Measurements from ENCODE around the gene TFR2. TPM values are rescaled to one million over a fixed set of nuclear protein-coding genes. Genes with fewer than 3 reads are reported as not detected.

Gene TFR2
- total and polyA plus RNA-seq, 2 donors (not counting 1 experiment from before 2014, with no cell fraction given) = 5.9 to 10.0 TPM

Small RNA genes within 50 kb of the gene (small RNA-seq; reads per million reads assigned to genes)
- not detected for gene SAP25 (ENCODE audit: insufficient read length, low read depth, low replicate concordance)

Other genes with a start within 250 kb of the TFR2 start
- gene ZCWPW1, start 212.8 kb downstream of the TFR2 start, total RNA-seq = 22.7 and 28.0 TPM in 2 replicates
- 11.3 and 16.5 TPM in 2 replicates for gene ZCWPW1, start 212.8 kb downstream of the TFR2 start, polyA plus RNA-seq
- 90.6 and 96.3 TPM in 2 replicates for gene MEPCE, start 211.7 kb downstream of the TFR2 start, total RNA-seq
- gene MEPCE, start 211.7 kb downstream of the TFR2 start, polyA plus RNA-seq = 54.5 and 57.2 TPM in 2 replicates
- 55.2 and 60.5 TPM in 2 replicates for gene PPP1R35, start 205.1 kb downstream of the TFR2 start, total RNA-seq
- 65.0 and 104 TPM in 2 replicates for gene PPP1R35, start 205.1 kb downstream of the TFR2 start, polyA plus RNA-seq
- 2.9 and 3.7 TPM in 2 replicates for gene SPACDR, start 177.3 kb downstream of the TFR2 start, total RNA-seq
- gene SPACDR, start 177.3 kb downstream of the TFR2 start, polyA plus RNA-seq = 2.1 and 2.9 TPM in 2 replicates
- gene TSC22D4, start 162.3 kb downstream of the TFR2 start, total RNA-seq = 92.8 and 95.0 TPM in 2 replicates
- gene TSC22D4, start 162.3 kb downstream of the TFR2 start, polyA plus RNA-seq = 55.5 and 80.2 TPM in 2 replicates
- not detected in 2 replicates for gene NYAP1, start 157.6 kb downstream of the TFR2 start, total RNA-seq
- gene NYAP1, start 157.6 kb downstream of the TFR2 start, polyA plus RNA-seq = 0.06 TPM in 1 of 2 replicates, not detected in the other
- gene AGFG2, start 102.3 kb downstream of the TFR2 start, total RNA-seq = 11.0 and 11.6 TPM in 2 replicates
- 5.6 and 11.0 TPM in 2 replicates for gene AGFG2, start 102.3 kb downstream of the TFR2 start, polyA plus RNA-seq
- 46.3 and 51.7 TPM in 2 replicates for gene SAP25, start 67.7 kb downstream of the TFR2 start, total RNA-seq
- gene SAP25, start 67.7 kb downstream of the TFR2 start, polyA plus RNA-seq = 63.5 and 71.9 TPM in 2 replicates
- gene LRCH4, start 55.4 kb downstream of the TFR2 start, total RNA-seq = 288 and 289 TPM in 2 replicates
- 289 and 294 TPM in 2 replicates for gene LRCH4, start 55.4 kb downstream of the TFR2 start, polyA plus RNA-seq
- gene FBXO24, start 55.2 kb downstream of the TFR2 start, total RNA-seq = 1.6 and 2.2 TPM in 2 replicates
- gene FBXO24, start 55.2 kb downstream of the TFR2 start, polyA plus RNA-seq = 1.2 and 1.8 TPM in 2 replicates
- gene PCOLCE, start 39.2 kb downstream of the TFR2 start, total RNA-seq = 14.3 and 17.5 TPM in 2 replicates
- gene PCOLCE, start 39.2 kb downstream of the TFR2 start, polyA plus RNA-seq = 4.9 and 5.3 TPM in 2 replicates
- gene MOSPD3, start 29.0 kb downstream of the TFR2 start, total RNA-seq = 17.3 and 18.8 TPM in 2 replicates
- gene MOSPD3, start 29.0 kb downstream of the TFR2 start, polyA plus RNA-seq = 16.7 and 19.2 TPM in 2 replicates
- not detected in 2 replicates for gene ACTL6B, start 14.9 kb upstream of the TFR2 start, total RNA-seq
- gene ACTL6B, start 14.9 kb upstream of the TFR2 start, polyA plus RNA-seq = not detected in 2 replicates
- 127 TPM in 2 replicates for gene GNB2, start 32.2 kb upstream of the TFR2 start, total RNA-seq
- 211 and 221 TPM in 2 replicates for gene GNB2, start 32.2 kb upstream of the TFR2 start, polyA plus RNA-seq
- 134 and 140 TPM in 2 replicates for gene GIGYF1, start 52.7 kb upstream of the TFR2 start, total RNA-seq
- 45.9 and 47.1 TPM in 2 replicates for gene GIGYF1, start 52.7 kb upstream of the TFR2 start, polyA plus RNA-seq
- 13.0 and 14.4 TPM in 2 replicates for gene POP7, start 64.6 kb upstream of the TFR2 start, total RNA-seq
- 8.8 and 15.2 TPM in 2 replicates for gene POP7, start 64.6 kb upstream of the TFR2 start, polyA plus RNA-seq
- not detected in 2 replicates for gene EPO, start 78.9 kb upstream of the TFR2 start, total RNA-seq
- 0.10 TPM in 1 of 2 replicates, not detected in the other for gene EPO, start 78.9 kb upstream of the TFR2 start, polyA plus RNA-seq
- not detected in 2 replicates for gene ZAN, start 92.0 kb upstream of the TFR2 start, total RNA-seq
- not detected in 2 replicates for gene ZAN, start 92.0 kb upstream of the TFR2 start, polyA plus RNA-seq
- gene EPHB4, start 186.0 kb upstream of the TFR2 start, total RNA-seq = 3.3 and 3.9 TPM in 2 replicates
- 12.0 and 15.2 TPM in 2 replicates for gene EPHB4, start 186.0 kb upstream of the TFR2 start, polyA plus RNA-seq
- 77.4 and 80.1 TPM in 2 replicates for gene SLC12A9, start 211.2 kb upstream of the TFR2 start, total RNA-seq
- 71.9 and 80.0 TPM in 2 replicates for gene SLC12A9, start 211.2 kb upstream of the TFR2 start, polyA plus RNA-seq
- gene TRIP6, start 225.8 kb upstream of the TFR2 start, total RNA-seq = 13.4 and 13.8 TPM in 2 replicates
- 6.7 and 6.8 TPM in 2 replicates for gene TRIP6, start 225.8 kb upstream of the TFR2 start, polyA plus RNA-seq
- 209 and 224 TPM in 2 replicates for gene SRRT, start 233.6 kb upstream of the TFR2 start, total RNA-seq
- gene SRRT, start 233.6 kb upstream of the TFR2 start, polyA plus RNA-seq = 198 TPM in 2 replicates
- 3.9 and 4.3 TPM in 2 replicates for gene UFSP1, start 248.2 kb upstream of the TFR2 start, total RNA-seq
- 1.2 and 3.6 TPM in 2 replicates for gene UFSP1, start 248.2 kb upstream of the TFR2 start, polyA plus RNA-seq

Data from B cell (primary cell).